Activated naive CD4-positive, alpha-beta T cell treated with anti-CD3 and anti-CD28 coated beads, Interleukin-2, amount 50 U/mL, for 24 hours (primary cell): Measurements from ENCODE around the gene TNFAIP2.
"Not testable (repeated sequence)": the region's sequence is repeated elsewhere in the genome, so short reads cannot be mapped to it uniquely, and the experiment has no call there.

Experiments
- H3K27ac Mint-ChIP-seq: one replicate; pipeline ENCODE4 v1.8.0; 2021; ENCODE audit warnings: mild to moderate bottlenecking, mixed read lengths
- H3K27me3 Mint-ChIP-seq: one replicate; pipeline ENCODE4 v1.8.0; 2021; ENCODE audit warnings: mixed read lengths
- H3K36me3 Mint-ChIP-seq: one replicate; pipeline ENCODE4 v1.8.0; 2021; ENCODE audit warnings: mixed read lengths
- H3K4me1 Mint-ChIP-seq: one replicate; pipeline ENCODE4 v1.8.0; 2021; ENCODE audit warnings: mixed read lengths
- H3K4me3 Mint-ChIP-seq: one replicate; pipeline ENCODE4 v1.8.0; 2021; ENCODE audit warnings: mild to moderate bottlenecking, mixed read lengths
- H3K9me3 Mint-ChIP-seq: one replicate; pipeline ENCODE4 v1.8.0; 2021; ENCODE audit warnings: mixed read lengths

Gene TNFAIP2

GRCh38 chr14:103110681-103111231, 12.5 kb upstream of the TNFAIP2 start:
- H3K36me3 Mint-ChIP-seq, result no peaks in the 10 kb centered on the region
- no peak overlapping the region for H3K4me3 Mint-ChIP-seq
- peaks cover 4% of the 10 kb centered on the region for H3K27me3 Mint-ChIP-seq
- H3K4me1 Mint-ChIP-seq, result peaks cover 5% of the 10 kb centered on the region
- no peak overlapping the region for H3K27ac Mint-ChIP-seq
- no peaks in the 10 kb centered on the region for H3K9me3 Mint-ChIP-seq

GRCh38 chr14:103111232-103111868, 11.9 kb upstream of the TNFAIP2 start:
- H3K9me3 Mint-ChIP-seq, result no peaks in the 10 kb centered on the region
- H3K27ac Mint-ChIP-seq, result no peak overlapping the region
- no peak overlapping the region for H3K4me3 Mint-ChIP-seq
- H3K36me3 Mint-ChIP-seq, result no peaks in the 10 kb centered on the region
- H3K4me1 Mint-ChIP-seq, result peaks cover 8% of the 10 kb centered on the region
- H3K27me3 Mint-ChIP-seq, result peaks cover 4% of the 10 kb centered on the region

- no peaks in the 10 kb centered on the region for H3K9me3 Mint-ChIP-seq
- peaks cover 4% of the 10 kb centered on the region for H3K27me3 Mint-ChIP-seq
- H3K27ac Mint-ChIP-seq, result no peak overlapping the region
- no peaks in the 10 kb centered on the region for H3K36me3 Mint-ChIP-seq
- peaks cover 8% of the 10 kb centered on the region for H3K4me1 Mint-ChIP-seq
- H3K4me3 Mint-ChIP-seq, result no peak overlapping the region
Observed at GRCh38 chr14:103112400-103113243, 10.6 kb upstream of the TNFAIP2 start.

- peaks cover 4% of the 10 kb centered on the region for H3K27me3 Mint-ChIP-seq
- peaks cover 8% of the 10 kb centered on the region for H3K4me1 Mint-ChIP-seq
- H3K36me3 Mint-ChIP-seq, result no peaks in the 10 kb centered on the region
- H3K27ac Mint-ChIP-seq, result no peak overlapping the region
- no peaks in the 10 kb centered on the region for H3K9me3 Mint-ChIP-seq
- H3K4me3 Mint-ChIP-seq, result no peak overlapping the region
Observed at GRCh38 chr14:103113303-103113702, 10.0 kb upstream of the TNFAIP2 start.

- Mint-ChIP-seq H3K27me3 (peaks cover 4% of the 10 kb centered on the region), H3K27ac (no peak overlapping the region), H3K4me3 (no peak overlapping the region), H3K9me3 (no peaks in the 10 kb centered on the region), H3K4me1 (peaks cover 8% of the 10 kb centered on the region), H3K36me3 (no peaks in the 10 kb centered on the region)
Observed at GRCh38 chr14:103113774-103114173, 9.5 kb upstream of the TNFAIP2 start.

GRCh38 chr14:103115086-103115679, 8.1 kb upstream of the TNFAIP2 start:
- peak overlapping the region; percentile 24 for H3K4me3 Mint-ChIP-seq
- not testable (repeated sequence) for H3K27ac Mint-ChIP-seq, H3K4me1 Mint-ChIP-seq, H3K36me3 Mint-ChIP-seq, H3K27me3 Mint-ChIP-seq, H3K9me3 Mint-ChIP-seq

GRCh38 chr14:103115845-103116572, 7.3 kb upstream of the TNFAIP2 start:
- Mint-ChIP-seq H3K27me3 (peaks cover 5% of the 10 kb centered on the region), H3K4me3 (no peak overlapping the region), H3K4me1 (peaks cover 8% of the 10 kb centered on the region), H3K9me3 (no peaks in the 10 kb centered on the region), H3K36me3 (no peaks in the 10 kb centered on the region), H3K27ac (no peak overlapping the region)

GRCh38 chr14:103116636-103117035, 6.6 kb upstream of the TNFAIP2 start:
- Mint-ChIP-seq H3K27ac (no peak overlapping the region), H3K36me3 (no peaks in the 10 kb centered on the region), H3K27me3 (peaks cover 7% of the 10 kb centered on the region), H3K4me1 (peaks cover 8% of the 10 kb centered on the region), H3K9me3 (no peaks in the 10 kb centered on the region), H3K4me3 (no peak overlapping the region)

GRCh38 chr14:103117499-103117898, 5.8 kb upstream of the TNFAIP2 start:
- H3K9me3 Mint-ChIP-seq, H3K36me3 Mint-ChIP-seq, H3K4me1 Mint-ChIP-seq, H3K27ac Mint-ChIP-seq, H3K4me3 Mint-ChIP-seq, H3K27me3 Mint-ChIP-seq: not testable (repeated sequence)

- Mint-ChIP-seq H3K9me3 (no peaks in the 10 kb centered on the region), H3K27ac (no peak overlapping the region), H3K36me3 (no peaks in the 10 kb centered on the region), H3K27me3 (peaks cover 10% of the 10 kb centered on the region), H3K4me1 (peaks cover 8% of the 10 kb centered on the region), H3K4me3 (no peak overlapping the region)
Observed at GRCh38 chr14:103118018-103118662, 5.1 kb upstream of the TNFAIP2 start.

- no peaks in the 10 kb centered on the region for H3K36me3 Mint-ChIP-seq
- no peaks in the 10 kb centered on the region for H3K9me3 Mint-ChIP-seq
- no peak overlapping the region for H3K4me3 Mint-ChIP-seq
- H3K4me1 Mint-ChIP-seq, result peaks cover 8% of the 10 kb centered on the region
- no peak overlapping the region for H3K27ac Mint-ChIP-seq
- H3K27me3 Mint-ChIP-seq, result peaks cover 10% of the 10 kb centered on the region
Observed at GRCh38 chr14:103118663-103119404, 4.4 kb upstream of the TNFAIP2 start.

GRCh38 chr14:103119527-103119926, 3.7 kb upstream of the TNFAIP2 start:
- peaks cover 14% of the 10 kb centered on the region for H3K27me3 Mint-ChIP-seq
- H3K4me1 Mint-ChIP-seq, H3K4me3 Mint-ChIP-seq, H3K36me3 Mint-ChIP-seq, H3K27ac Mint-ChIP-seq, H3K9me3 Mint-ChIP-seq: not testable (repeated sequence)

GRCh38 chr14:103121121-103121845, 2.0 kb upstream of the TNFAIP2 start:
- no peaks in the 10 kb centered on the region for H3K36me3 Mint-ChIP-seq
- H3K27ac Mint-ChIP-seq, result no peak overlapping the region
- peaks cover 14% of the 10 kb centered on the region for H3K27me3 Mint-ChIP-seq
- H3K4me3 Mint-ChIP-seq, result no peak overlapping the region
- H3K4me1 Mint-ChIP-seq, result no peaks in the 10 kb centered on the region
- no peaks in the 10 kb centered on the region for H3K9me3 Mint-ChIP-seq
